Measurements from ENCODE around the gene RHOBTB1.
A peak's percentile ranks its signal among the peaks of the same experiment; 100 is the strongest.
"Not testable (repeated sequence)": the region's sequence is repeated elsewhere in the genome, so short reads cannot be mapped to it uniquely, and the experiment has no call there.

The RHOBTB1 gene

DNA sequence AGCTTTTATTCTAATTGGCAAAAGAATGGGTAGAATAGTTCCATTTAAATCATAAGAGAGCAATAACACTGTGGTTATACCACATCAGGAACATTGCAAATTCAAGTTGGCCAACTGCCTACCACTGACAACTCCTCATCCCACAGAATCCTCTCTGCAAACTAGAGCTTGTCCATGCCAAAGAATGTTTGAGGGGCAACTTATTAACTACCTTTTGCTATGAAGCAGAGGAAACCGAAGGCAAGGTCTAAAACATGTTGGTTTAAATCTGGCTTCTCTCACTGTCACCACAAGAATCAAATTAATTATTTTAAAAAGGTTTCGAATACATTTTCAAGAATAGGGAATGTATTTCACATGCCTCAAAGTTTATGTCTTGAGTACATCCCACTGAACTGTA, 36.0 kb downstream of the RHOBTB1 start:
- DNase-seq: peak in 1 of 56 donors; percentile 10

DNA sequence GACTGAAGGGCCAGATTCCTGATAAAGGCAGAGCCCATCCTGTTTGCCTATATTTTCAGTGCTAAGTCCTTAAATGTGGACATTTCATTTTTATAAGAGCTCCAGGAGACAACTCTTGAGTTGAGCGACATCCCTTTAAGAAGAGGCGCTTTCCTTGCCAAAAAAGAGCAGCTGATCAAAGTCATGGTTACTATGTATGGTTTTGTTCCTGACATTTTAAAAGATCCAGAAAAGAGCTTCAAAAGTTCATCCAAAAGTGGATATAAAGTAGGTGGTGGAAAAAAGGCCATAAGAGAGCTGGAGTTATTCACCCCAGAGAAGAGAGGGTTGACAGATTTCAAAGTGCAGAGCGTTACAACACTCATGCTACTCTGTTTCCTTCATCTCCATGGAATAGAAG, 36.7 kb downstream of the RHOBTB1 start:
- DNase-seq: no peak

DNA sequence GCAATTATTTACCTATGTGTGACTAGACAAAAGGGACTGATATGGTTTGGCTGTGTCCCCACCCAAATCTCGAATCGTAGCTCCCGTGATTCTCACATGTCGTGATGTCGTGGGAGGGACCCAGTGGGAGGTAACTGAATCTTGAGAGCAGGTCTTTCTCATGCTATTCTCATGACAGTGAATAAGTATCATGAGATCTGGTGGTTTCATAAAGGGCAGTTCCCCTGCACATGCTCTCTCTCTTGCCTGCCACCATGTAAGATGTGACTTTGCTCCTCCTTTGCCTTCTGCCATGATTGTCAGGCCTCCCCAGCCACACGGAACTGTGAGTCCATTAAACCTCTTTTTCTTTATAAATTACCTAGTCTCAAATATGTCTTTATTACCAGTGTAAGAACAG, 37.2 kb downstream of the RHOBTB1 start:
- DNase-seq: not testable (repeated sequence)

DNA sequence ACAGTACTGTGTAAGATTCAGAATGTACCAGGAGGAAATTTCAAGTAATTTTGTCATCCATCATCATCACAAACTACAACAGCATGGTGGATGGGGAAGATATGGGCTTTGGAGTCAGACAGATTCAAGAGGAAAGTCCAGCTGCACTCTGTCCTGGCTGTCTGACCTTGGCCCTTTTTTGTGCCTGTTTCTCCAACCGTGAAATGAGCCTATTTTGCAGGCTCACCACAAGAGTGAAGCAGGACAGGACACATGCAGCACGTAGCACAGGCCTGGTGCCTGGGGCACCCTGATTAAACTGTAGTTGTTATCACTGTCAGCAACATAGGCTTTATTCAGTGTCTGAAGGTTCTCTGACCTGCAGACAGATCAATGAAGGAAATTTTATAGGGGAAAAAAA, 37.6 kb downstream of the RHOBTB1 start:
- DNase-seq: no peak

DNA sequence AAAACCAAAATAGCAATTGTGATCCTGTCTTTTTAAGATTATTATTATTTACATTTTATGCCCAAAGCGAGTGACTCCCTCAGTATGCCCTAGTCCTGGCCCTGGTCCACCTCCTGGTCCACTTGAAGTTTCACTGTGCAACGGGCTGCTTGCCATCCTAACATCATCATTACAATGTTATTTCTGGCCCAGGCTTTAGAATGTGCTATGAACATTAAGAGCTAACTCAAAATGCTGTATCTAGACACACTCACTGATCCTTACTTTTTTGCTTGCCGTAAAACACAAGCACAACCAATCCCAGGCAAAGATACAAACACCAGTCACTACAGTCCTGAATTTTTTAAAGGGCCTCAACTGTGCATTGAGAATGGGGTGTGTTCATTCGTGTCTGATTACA, 38.4 kb downstream of the RHOBTB1 start:
- no peak for DNase-seq

DNA sequence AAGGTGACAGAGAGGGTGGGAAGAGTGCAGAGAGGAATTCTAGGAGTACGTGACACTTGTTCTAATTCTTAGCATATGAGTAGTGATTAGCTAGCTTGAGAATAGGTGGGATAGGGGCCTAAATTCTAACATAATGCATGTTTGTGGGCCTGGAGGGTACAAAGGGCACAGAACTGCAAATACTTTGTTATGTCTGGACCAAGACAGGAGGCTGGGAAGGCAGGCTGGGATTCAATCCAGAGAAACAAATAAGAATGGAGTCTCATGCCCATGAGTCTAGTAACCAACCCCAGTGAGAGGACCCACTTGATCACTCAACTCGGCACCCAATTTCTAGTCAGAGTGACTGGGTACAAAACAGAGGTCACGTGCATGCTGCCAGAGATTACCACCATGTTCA, 40.9 kb downstream of the RHOBTB1 start:
- DNase-seq: no peak

DNA sequence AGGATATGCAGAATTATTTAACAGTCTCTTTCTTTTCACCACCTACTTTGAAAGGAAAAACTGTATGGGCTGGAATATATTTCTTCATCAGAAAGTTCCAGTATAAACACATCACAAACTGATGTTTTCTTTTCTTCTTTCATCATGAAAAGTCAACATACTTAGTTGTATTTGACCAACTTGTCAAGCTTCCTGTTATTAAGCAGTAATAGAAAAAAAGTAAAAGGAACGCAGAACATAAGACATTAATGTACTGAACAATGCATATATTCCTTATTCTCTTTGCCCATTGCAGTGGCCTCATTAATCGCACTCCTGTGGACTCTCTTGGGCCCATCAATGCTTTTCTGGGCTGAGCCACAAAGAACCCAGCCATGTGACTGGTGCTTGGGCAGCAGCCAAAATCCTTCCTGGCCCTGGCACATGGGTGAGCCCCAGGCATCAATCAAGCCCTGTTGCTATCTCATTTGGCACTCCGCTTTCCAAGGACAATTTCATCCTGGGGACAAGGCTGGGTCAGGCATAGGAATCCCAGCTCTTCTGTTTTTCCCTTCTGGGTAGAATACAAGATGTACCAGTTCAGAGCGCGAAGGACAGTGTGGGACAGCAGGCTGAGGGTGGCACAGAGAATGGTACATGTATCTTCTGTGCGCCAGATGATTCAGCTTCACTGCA, 42.3 kb downstream of the RHOBTB1 start:
- DNase-seq: peak in 26 of 56 donors; percentile 3 to 53 (median 30)

DNA sequence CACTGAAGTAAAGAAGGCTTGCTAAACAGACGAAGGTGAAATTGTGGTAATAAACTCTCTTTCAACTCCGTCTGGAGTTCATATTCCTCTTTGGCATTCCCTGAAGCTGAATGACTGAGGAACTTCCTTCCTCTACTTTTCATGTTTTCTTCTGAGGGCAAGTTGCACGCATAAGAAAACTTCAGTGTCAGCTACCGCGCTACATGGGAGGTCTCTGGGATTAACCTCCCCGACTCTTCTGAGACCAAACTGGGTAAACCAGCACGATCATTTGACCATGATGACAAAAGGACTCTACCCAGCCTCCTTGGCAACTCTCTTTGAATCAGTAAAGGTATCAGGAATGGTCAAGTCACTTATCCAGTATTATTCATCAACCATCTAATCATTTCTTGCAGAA, 44.7 kb downstream of the RHOBTB1 start:
- no peak for DNase-seq

DNA sequence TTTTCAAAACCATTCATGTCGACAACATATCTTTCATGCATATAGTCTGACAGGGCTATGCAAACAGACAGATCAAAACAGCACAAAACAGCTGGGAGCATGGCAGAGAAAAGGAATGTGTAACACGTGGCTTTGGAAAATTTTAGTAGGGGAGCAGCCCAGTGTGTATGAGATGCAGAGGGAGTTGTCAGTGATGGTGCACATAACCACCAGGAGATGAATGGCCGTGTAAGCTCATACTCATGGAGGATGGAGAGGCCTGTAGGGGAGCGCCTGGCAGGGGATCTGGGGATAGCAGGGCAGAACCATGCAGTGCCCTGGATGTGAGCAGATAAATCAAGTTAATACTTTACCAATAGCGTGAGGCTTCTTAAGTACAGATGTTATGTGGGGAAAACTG, 45.7 kb downstream of the RHOBTB1 start:
- no peak for DNase-seq

DNA sequence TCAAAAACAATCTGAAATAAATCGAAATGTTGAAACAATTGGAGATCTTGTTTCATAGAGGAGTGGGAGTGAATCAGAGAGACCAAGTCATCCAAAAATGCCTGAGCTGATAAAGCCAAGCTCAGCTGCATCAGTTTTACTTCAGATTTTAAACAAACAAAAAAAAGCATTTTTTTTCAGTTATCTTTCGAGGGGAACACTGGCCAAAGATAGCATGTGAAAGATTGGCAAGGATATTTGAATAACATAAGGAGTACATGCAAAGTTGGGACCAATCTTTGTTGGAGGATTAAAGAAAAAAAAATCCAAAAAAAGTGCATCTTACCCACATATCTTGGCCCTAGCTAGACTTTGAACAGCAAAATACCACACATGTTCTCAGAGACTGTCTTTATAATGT, 47.2 kb downstream of the RHOBTB1 start:
- no peak for DNase-seq

DNA sequence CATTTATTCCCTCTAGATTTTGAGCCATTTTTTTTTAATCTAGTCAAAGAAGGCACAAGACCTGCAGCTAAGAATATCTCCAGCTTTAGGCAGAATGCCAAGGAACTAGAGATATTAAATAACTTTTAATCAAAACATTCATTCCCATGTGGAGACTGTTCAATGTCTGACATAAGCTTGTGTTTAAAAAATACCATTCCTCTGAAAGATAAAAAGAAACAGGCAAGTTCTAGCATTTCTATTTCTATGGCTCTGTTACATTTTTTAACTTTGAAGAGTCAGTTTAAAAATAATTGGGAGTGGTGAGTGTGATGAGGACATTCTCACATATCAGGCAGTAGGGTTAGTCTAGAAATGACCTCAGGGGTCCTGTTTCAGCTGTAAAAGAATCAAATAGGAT, 48.0 kb downstream of the RHOBTB1 start:
- no peak for DNase-seq

DNA sequence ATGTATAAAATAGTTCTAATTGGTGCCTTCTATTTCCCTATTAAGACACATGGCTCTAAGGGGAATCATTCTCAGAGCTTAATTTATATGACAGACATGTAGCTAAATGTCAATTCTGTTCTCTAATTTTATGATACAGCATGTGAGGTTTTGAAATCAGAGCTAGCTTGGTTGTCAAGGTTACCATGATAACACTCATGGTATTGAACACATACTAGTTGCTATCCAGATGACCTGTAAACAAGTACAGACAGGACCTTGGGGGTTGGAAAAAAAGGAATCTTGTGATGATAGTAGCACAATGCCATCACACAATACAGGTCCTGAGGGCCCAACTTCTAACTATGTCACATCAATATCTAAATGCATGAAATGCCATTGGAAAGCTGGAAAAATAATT, 49.2 kb downstream of the RHOBTB1 start:
- no peak for DNase-seq

DNA sequence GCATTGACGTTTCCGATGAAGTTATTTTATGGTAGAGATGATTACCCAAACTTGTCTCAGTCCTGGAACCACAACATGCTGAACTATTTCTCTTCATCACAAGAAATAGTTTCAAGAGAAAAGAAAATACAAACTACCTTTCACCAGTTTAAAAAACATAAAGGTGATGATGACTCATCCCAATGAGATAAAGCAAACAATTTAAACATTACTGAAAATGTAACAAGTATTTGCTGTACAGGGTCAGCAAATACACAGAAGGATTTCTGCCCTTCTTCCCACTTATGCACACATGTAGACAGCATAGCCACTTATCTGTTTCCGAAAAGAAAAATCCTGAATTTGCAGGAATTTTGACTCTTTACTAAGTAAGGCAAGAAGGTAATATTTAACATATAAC, 50.8 kb downstream of the RHOBTB1 start:
- no peak for DNase-seq

DNA sequence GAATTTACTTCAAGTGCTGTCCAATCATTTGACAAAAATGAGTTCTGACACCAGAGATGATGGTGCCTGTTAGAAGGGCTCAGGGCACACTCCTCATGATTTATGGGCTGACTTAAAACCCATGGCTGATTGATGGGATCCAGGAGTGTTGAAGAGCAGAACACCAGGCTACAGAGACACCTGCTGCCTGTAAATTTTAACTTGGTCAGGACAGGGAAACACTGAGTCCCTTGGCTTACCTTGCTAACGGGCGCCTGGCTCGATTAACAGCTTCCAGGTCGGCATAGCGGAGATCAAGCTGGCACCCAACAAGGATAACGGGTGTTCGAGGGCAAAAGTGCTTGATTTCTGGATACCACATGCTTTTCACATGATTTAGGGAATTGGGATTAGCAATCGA, 51.4 kb downstream of the RHOBTB1 start:
- DNase-seq: no peak

DNA sequence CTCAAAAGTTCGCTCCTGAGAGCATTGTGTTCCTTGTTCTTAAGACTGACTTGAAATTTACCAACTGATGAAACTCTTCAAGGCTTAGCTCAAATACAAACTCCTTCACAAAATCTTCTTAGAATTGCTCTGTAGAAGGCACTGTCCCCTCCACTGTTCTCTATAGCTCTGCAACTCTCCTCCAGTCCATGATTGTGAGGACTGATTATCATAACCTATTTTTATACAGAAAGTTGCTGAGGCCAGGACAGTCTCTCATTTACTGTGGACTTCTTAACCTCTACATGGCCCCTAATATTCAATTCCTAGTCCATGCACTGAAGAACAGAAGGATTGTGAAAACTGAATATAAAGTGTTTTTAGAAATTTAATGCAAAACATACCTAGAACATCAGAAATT, 53.2 kb downstream of the RHOBTB1 start:
- no peak for DNase-seq

DNA sequence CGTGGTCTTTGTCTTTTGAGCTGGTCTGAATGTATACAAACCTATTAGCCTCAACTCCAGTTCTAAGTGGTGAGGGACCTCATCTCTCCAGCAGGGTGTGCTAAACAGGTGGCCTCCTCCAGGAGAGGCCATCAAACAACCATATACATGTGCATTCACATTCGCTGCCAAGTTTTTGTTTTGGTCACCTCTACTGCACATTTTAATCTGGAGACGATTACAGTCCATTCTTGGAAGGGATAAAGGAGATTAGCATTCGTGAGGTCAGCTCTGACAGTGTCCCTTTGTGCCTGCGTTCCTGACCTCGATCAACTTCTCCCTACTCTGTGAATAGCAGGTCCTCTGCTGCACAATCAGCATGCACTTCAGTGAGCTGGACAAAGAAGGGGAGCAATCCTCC, 60.8 kb downstream of the RHOBTB1 start:
- DNase-seq: no peak

DNA sequence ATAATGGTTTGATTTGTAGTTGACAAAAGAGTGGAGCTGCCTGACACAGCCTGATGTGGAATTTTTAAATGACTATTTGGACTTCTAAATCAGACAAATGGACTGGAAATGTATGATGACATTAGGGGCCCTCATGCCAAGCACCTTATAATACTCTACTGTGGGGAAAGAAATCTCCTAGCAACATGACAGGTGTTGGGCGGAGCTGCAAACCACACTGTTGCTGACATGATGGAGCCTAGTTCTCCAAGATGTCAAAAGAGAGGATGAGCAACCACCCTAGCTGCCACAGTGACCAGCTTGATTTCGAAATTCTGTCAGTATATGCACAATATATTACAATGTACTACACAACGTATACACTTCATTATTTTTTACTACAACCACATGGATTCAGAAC, 65.8 kb downstream of the RHOBTB1 start:
- no peak for DNase-seq

DNA sequence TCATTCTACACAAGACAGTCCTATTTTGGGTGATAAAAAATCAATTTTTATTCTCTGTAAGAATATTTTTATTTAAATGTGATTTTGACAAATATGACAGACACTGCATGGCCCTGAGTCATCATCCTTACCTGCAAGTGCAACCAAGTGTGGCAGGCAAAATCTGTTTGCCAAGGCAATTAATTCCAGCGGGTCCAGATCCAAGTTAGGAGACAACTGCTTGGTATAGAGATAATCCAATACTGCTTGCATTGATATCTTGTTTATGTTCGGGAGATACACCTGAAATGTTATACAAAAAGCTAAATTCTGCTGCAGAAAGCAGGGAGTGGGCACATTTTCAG, 66.2 kb downstream of the RHOBTB1 start:
- DNase-seq: no peak

DNA sequence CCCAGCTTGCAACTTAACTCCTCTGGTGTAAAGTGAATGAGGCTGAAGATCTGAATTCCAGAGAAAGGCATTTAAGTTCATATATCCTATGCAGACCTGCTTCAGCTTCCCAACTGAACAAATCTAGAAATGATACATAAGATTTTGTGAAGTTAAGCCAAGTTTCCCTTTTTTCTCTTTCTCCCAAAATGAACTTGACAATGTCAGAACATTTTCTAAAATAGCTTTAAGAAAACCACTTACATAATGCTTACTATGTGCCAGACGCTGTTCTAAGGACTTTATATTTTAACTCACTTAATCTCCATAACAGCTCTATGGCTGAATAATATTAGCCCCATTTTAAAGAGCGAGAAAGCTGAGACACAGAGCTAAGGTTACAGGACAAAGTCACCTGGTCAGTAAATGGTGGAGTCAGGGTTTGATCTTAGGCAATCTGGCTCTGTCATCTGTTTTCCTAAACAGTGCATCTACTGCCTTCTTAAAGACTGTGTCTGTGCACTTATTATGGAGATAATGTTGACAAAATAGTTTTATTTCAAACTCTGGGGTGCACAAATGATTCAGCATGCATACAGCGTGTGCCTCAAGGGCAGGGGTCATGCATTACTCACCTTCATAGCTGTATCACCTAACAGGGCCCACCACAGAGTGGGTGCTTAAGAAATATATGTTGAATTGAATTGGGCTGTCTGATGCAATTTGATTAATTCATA, 66.8 kb downstream of the RHOBTB1 start:
- no peak for DNase-seq

DNA sequence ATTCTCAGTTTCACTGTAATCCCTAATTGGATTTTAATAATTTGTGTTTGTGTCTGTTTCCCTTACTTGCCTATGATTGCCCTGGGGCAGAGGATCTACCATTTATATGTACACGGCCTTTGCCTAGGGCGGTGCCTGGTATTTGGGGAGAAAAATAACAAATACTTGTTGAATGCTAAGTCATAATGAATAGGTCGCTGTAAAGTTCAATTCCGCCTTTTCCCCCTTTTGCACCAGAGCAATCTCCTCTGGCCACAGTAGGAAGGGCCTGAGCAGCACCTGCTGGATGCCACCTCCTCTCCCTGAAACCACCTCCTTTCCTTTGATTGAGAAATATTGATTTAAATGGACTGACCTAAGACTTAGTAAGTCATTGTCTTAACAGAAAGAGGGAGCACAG, 70.2 kb downstream of the RHOBTB1 start:
- DNase-seq: no peak

DNA sequence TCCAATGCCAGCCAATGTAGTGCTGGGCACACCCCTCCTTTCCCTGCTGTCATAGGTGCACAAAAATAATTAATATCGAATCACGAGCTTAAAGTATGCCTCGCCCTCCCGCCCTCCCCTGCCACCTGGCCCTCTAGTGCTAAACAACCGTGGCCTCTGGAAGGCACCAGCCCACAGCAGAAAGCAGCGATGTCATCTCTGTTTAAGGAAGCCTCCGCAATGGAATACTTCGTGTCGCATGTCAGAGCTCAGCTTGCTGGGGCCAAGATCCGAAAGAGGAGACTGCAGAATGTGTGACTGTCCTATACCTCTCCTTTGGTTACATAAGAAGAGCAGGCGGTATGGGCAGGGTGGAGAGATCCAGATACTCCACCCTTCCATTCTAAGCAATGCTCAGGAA, 71.5 kb downstream of the RHOBTB1 start:
- DNase-seq: no peak

DNA sequence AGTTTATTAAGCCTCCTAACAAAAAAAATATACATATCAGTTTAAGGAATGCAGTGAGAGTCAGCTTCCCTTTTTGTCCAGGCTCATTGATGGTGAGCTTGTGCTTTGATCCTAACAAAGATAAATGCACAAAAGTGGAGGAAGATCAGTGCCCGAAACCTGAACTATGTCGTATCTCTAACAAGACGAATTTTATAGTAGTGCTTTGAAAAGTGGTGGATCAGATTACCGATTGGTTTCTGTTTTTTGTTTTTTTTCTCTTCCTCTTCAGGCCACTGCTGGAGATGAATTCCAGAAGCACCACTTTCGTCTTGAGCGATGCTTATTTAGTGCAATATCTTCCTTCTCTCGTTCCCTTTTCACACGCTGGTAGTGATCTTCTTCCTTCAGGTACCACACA, 72.8 kb downstream of the RHOBTB1 start:
- no peak for DNase-seq

DNA sequence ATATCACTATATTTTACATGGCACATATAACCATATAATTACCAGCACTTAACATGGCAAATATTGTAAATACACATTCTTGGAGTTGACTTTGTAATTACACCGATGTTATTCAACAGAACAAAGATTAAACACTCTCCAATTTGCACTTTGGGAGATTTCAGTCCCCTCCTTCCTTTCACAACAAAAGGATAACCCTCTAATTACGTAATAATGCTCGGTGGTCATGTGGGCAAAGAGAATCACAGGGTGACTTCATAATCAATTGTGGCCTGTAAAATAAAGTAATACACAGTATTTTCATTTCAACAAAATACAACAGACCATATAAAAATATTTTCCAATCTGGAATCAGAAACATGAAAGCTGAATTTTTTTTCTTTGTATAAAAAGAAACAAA, 73.2 kb downstream of the RHOBTB1 start:
- DNase-seq: no peak

DNA sequence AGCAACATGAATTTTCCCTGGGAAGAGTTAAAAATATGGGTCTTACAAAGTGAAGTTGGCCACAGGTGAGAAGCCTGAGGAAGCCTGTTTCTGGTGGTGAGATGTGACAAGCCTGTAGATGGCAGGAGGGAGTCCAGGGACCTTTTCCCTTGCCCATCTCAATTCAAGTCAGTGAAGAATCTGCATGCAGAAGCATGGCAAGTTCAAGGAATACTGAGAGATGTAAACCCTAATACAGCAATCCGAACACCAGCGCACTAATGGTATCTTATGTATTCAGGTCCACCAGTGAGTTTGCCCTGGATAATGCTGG, 73.6 kb downstream of the RHOBTB1 start:
- no peak for DNase-seq
